ENCODE data around the gene SLX4.
A peak's percentile ranks its signal among the peaks of the same experiment; 100 is the strongest.

SLX4 gene

GRCh38 chr16:3553138-3553923 lies 58.1 kb downstream of the SLX4 start:
- no peak for DNase-seq

- DNase-seq, result no peak
These were observed 60.3 kb downstream of the SLX4 start for GRCh38 chr16:3550851-3551847.

- no peak for DNase-seq
These were observed 61.5 kb downstream of the SLX4 start for GRCh38 chr16:3549906-3550305.

DNA sequence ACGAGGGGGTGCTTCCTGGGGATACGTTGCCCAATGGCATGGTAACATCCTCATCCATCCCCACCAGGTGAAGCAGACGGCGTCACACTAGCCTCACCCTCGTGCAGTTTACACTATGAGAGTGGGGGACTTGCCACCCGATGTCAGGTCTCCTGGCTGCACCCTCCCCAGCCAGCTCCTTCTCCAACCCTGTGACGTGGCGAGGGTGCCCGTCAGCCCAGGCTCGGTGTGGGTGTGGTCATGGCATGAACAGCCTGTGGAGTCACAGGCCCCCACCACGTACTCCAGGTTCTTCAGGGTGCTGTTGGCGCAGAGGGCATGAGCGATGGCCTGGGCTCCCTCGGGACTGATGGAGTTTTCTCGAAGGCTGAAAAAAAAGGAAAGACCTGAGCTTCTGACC lies 62.5 kb downstream of the SLX4 start:
- no peak for DNase-seq

DNA sequence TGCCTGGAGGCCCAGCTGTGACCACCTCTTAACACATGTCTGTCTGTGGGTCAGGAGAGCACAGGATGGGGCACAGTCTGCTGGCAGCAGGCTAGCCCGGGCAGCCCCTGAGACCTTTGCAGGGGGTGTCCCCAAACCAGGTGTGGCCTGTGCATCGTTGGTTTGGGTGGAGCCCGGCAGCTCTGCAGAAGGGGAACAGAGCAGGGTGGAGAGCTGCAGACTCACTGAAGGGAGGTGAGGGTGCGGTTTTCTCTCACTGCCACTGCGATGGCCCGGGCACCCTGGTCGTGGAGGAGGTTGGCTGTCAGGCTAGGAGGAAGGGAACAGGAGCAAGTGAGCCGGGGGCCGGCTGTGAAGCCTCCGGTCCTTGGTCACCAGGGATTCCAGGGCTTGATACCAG lies 63.0 kb downstream of the SLX4 start:
- DNase-seq, result no peak

DNA sequence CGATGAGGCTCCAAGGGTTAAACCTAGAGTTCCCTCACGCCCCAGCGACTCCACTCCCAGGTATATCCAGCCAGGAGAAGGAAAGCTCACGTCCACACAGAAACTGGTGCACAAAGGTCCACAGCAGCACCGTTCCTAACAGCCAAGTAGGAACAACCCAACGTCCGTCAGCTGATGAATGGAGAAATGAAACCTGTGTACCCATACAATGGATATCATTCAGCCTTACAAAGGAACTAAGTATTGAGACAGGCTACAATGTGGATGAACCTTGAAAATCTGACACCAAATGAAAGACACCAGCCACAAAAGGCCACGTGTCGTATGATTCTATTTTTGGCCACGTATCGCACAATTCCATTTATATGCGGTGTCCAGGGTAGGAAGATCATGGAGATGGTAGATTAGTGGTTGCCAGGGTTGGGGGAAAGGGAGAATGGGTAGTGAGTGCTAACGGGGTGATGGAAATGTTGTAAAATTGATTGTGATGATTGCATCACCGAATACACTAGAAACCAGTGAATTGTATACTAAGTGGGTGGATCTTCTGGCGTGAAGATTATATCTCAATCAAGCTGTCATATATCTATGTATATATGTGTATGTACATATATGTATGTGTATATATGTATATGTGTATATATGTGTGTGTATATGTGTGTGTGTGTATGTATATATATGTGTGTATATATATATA lies 64.3 kb downstream of the SLX4 start:
- DNase-seq, result no peak

- peak; percentile 4 for DNase-seq
These were observed 68.6 kb downstream of the SLX4 start for GRCh38 chr16:3542601-3543373.

GRCh38 chr16:3541527-3542155 lies 69.8 kb downstream of the SLX4 start:
- no peak for DNase-seq

GRCh38 chr16:3538222-3538621 lies 73.2 kb downstream of the SLX4 start:
- DNase-seq, result no peak

GRCh38 chr16:3536851-3537250 lies 74.6 kb downstream of the SLX4 start:
- DNase-seq, result no peak

GRCh38 chr16:3536271-3536731 lies 75.1 kb downstream of the SLX4 start:
- peak; percentile 78 for DNase-seq

- no peak for DNase-seq
These were observed 77.3 kb downstream of the SLX4 start for GRCh38 chr16:3534126-3534525.

- no peak for DNase-seq
These were observed 78.7 kb downstream of the SLX4 start for GRCh38 chr16:3532741-3533140.
